Lower leg skin (tissue), 3 donors: Measurements from ENCODE around the gene LILRB3.
"Not testable (repeated sequence)": the region's sequence is repeated elsewhere in the genome, so short reads cannot be mapped to it uniquely, and the experiment has no call there.

Experiments
- CTCF ChIP-seq, 3 donors: fragments of 450-650 bp; IDR thresholded peaks; one replicate each; pipeline ENCODE4 v1.5.1; 2016; ENCODE audit warnings: antibody characterized with exemption in 3 of 3, mild to moderate bottlenecking in 3 of 3, moderate library complexity in 2 of 3
- POLR2A ChIP-seq, 2 donors: fragments of 450-650 bp; IDR thresholded peaks; one replicate each; pipeline ENCODE4 v1.6.1; 2016 to 2017; ENCODE audit warnings: antibody characterized with exemption in 2 of 2, mild to moderate bottlenecking in 1 of 2, moderate library complexity in 1 of 2

DNA sequence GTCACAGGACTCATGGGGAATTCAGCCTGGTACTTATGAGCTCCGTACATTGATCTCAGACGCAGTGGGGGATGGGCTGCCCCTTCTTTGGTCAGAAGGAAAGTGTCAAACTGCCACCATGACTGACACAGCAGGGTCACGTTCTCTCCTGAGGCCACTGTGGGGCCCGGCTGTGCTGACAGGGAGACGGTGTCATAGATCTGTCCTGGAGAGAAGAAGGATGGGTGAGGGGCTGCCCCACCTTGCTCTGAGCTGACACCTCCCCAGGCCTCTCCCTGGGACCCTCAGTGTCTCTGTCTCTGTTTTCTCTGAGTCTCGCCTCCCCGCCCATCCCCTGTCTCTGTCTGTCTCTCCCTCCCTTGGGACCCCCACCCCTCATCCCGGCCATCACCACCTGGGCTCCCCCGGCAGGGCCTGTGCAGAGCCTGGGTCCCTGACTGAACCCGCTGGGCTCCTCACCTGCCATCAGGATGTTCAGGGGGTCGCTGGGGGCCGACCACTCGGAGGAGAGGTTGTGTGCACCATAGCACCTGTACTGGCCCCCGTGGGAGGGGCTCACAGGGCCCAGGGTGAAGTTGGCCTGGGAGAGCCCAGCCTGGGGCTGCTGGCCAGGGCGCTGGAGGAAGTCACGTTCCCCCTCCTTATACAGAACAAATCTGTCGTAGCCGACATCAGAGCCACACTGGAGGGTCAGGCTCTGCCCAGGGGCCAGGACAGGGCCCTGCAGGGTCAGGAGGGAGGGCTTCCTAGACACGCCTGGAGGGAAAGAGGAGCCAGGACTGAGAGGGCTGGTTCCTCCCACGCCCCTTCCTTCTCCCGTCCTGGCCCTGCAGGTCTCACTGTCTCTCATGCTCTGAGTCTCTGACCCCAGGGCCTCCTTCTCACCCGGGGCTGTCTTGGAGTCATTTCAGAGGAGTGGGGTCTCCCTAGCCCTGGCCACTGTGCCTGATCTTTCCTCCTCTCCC lies 17.8 kb upstream of the LILRB3 start:
- not testable (repeated sequence) for TF ChIP-seq CTCF, POLR2A (IDR thresholded peaks at IDR 0.05)
